Neural cell (in vitro differentiated cells): ENCODE data around the gene MMP24OS. TPM values are rescaled to one million over a fixed set of nuclear protein-coding genes. Genes with fewer than 3 reads are reported as not detected.

Source experiments
- H2AFZ ChIP-seq: fragments of 200-600, 300-800 bp; sonication (generic), shearing (Covaris generic); 2 replicates; pipeline ENCODE4 v1.6.0; 2014; ENCODE audit warnings: low read depth, mild to moderate bottlenecking, antibody characterized with exemption, low read length, moderate library complexity
- H3F3A ChIP-seq: fragments of 200-600 bp; shearing (Covaris generic); 2 replicates; pipeline ENCODE4 v1.6.1; 2016; ENCODE audit warnings: mild to moderate bottlenecking, moderate library complexity, mixed read lengths, antibody characterized with exemption, low read length; ENCODE audit not compliant: insufficient read depth, poor library complexity, severe bottlenecking
- H3K27ac ChIP-seq: fragments of 200-600, 300-800 bp; sonication (generic), shearing (Covaris generic); 2 replicates; pipeline ENCODE4 v1.5.1; 2014; ENCODE audit warnings: mild to moderate bottlenecking, low read length, moderate library complexity
- H3K27me3 ChIP-seq: fragments of 300-800, 200-600 bp; sonication (generic), shearing (Covaris generic); 2 replicates; pipeline ENCODE4 v1.6.0; 2014; ENCODE audit warnings: mild to moderate bottlenecking, low read depth, low read length, moderate library complexity; ENCODE audit not compliant: insufficient read depth
- H3K36me3 ChIP-seq: fragments of 300-800, 200-600 bp; sonication (generic), shearing (Covaris generic); 2 replicates; pipeline ENCODE4 v1.5.1; 2014; ENCODE audit warnings: mild to moderate bottlenecking, antibody characterized with exemption, low read length, moderate library complexity; ENCODE audit not compliant: insufficient read depth
- H3K4me2 ChIP-seq: fragments of 300-800, 200-600 bp; sonication (generic), shearing (Covaris generic); 2 replicates; pipeline ENCODE4 v1.6.0; 2014; ENCODE audit warnings: mild to moderate bottlenecking, low read length
- H3K4me3 ChIP-seq: fragments of 300-800, 200-600 bp; sonication (generic), shearing (Covaris generic); 2 replicates; pipeline ENCODE4 v1.5.1; 2014; ENCODE audit warnings: mild to moderate bottlenecking, low read length, moderate library complexity
- H3K79me2 ChIP-seq: fragments of 200-600 bp; shearing (Covaris generic); replicated peaks from 2 replicates; pipeline ENCODE4 v1.6.0; 2014; ENCODE audit warnings: mild to moderate bottlenecking, low read length, moderate library complexity; ENCODE audit not compliant: insufficient read depth
- H3K9ac ChIP-seq: fragments of 300-800, 200-600 bp; sonication (generic), shearing (Covaris generic); 2 replicates; pipeline ENCODE4 v1.6.1; 2016; ENCODE audit warnings: mild to moderate bottlenecking, low read length, mixed read lengths
- H3K9me2 ChIP-seq: fragments of 200-600 bp; shearing (Covaris generic); 2 replicates; pipeline ENCODE4 v1.6.1; 2016; ENCODE audit warnings: mild to moderate bottlenecking, low read length, mixed read lengths; ENCODE audit not compliant: insufficient read depth
- H3K9me3 ChIP-seq: fragments of 200-600, 300-800 bp; sonication (generic), shearing (Covaris generic); 2 replicates; pipeline ENCODE4 v1.6.1; 2016; ENCODE audit warnings: mild to moderate bottlenecking, mixed run types, low read length, moderate library complexity, mixed read lengths
- H4K20me1 ChIP-seq: fragments of 200-600 bp; shearing (Covaris generic); 2 replicates; pipeline ENCODE4 v1.6.1; 2016; ENCODE audit warnings: mild to moderate bottlenecking, mixed run types; ENCODE audit not compliant: insufficient read depth
- EP300 ChIP-seq: fragments of 450-650 bp; conservative IDR thresholded peaks from 2 replicates; pipeline ENCODE4 v1.6.1; 2014; ENCODE audit warnings: antibody characterized with exemption, mild to moderate bottlenecking, moderate library complexity; ENCODE audit not compliant: poor library complexity, severe bottlenecking
- EZH2 ChIP-seq: fragments of 200-600, 300-800 bp; shearing (Covaris generic), sonication (generic); IDR thresholded peaks from 2 replicates; pipeline ENCODE4 v1.6.1; 2014; ENCODE audit warnings: antibody characterized with exemption, low read length, borderline replicate concordance, mild to moderate bottlenecking; ENCODE audit not compliant: insufficient read depth, poor library complexity, severe bottlenecking
- MXI1 ChIP-seq: fragments of 450-650 bp; conservative IDR thresholded peaks from 2 replicates; pipeline ENCODE4 v1.6.1; 2014; ENCODE audit warnings: antibody characterized with exemption, mild to moderate bottlenecking; ENCODE audit not compliant: poor library complexity, severe bottlenecking
- POLR2AphosphoS5 ChIP-seq: IDR thresholded peaks from 2 replicates; pipeline ENCODE4 v1.6.1; 2012
- RAD21 ChIP-seq: fragments of 450-650 bp; conservative IDR thresholded peaks from 2 replicates; pipeline ENCODE4 v1.6.1; 2014; ENCODE audit warnings: antibody characterized with exemption, mild to moderate bottlenecking, moderate library complexity
- REST ChIP-seq: IDR thresholded peaks from 2 replicates; pipeline ENCODE4 v1.6.1; 2012; ENCODE audit warnings: borderline replicate concordance
- SMC3 ChIP-seq: fragments of 450-650 bp; conservative IDR thresholded peaks from 2 replicates; pipeline ENCODE4 v1.6.1; 2014; ENCODE audit warnings: antibody characterized with exemption, mild to moderate bottlenecking, moderate library complexity; ENCODE audit not compliant: poor library complexity
- TAF1 ChIP-seq: IDR thresholded peaks from 2 replicates; pipeline ENCODE4 v1.6.1; 2012; ENCODE audit warnings: low read depth
- polyA plus RNA-seq: library from polyadenylated mRNA; depleted of rRNA; stranded (reverse); fragments of >200 nt; gene quantifications from 2 replicates; pipeline ENCODE4 v1.2.3, GENCODE V29; 2014
- TF ChIP-seq, protein P1 (sequence below): fragments of 450-650 bp; IDR thresholded peaks from 2 replicates; pipeline ENCODE4 v1.5.1; 2014; ENCODE audit warnings: antibody characterized with exemption, mild to moderate bottlenecking, moderate library complexity; ENCODE audit not compliant: poor library complexity, severe bottlenecking

MMP24OS gene
- polyA plus RNA-seq, 1 donor from 2014 or later, result 7.7 TPM

- no peak overlapping the region for H3K9ac ChIP-seq
Measured at GRCh38 chr20:35300469-35301262, 22.7 kb upstream of the MMP24OS start.

DNA sequence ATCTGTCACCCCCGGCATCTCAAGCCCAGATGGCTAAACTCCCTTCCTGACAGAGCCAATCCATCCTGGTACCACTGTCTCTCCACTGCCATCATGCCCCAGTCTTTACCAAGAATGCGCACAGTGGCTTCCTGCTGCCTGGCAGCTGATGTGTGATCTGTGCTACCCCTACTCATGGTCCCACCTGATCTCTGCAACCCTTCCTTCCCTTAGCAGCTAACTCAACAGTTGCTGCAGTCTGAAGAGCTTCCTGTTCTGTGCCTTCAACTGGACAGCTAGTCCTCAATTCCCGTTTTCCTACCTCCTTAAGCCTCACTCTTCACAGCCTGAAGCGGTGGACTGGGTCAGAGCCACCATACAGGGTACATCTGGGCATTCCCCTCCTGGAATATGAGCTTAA lies 21.9 kb upstream of the MMP24OS start:
- Histone ChIP-seq H2AFZ (no peak overlapping the region), H3K27me3 (no peaks in the 10 kb centered on the region), H3K27ac (no peak overlapping the region), H4K20me1 (no peaks in the 10 kb centered on the region), H3K9me3 (no peaks in the 10 kb centered on the region), H3K36me3 (no peaks in the 10 kb centered on the region), H3K4me2 (no peak overlapping the region), H3F3A (no peaks in the 10 kb centered on the region), H3K9ac (no peak overlapping the region), H3K9me2 (no peaks in the 10 kb centered on the region), H3K4me3 (no peak overlapping the region), H3K79me2 (no peaks in the 10 kb centered on the region)
- TF ChIP-seq EZH2 (no peak), EP300 (no peak), SMC3 (no peak), REST (no peak), POLR2AphosphoS5 (no peak), RAD21 (no peak), MXI1 (no peak), TAF1 (no peak)
- TF ChIP-seq, protein P1, sequence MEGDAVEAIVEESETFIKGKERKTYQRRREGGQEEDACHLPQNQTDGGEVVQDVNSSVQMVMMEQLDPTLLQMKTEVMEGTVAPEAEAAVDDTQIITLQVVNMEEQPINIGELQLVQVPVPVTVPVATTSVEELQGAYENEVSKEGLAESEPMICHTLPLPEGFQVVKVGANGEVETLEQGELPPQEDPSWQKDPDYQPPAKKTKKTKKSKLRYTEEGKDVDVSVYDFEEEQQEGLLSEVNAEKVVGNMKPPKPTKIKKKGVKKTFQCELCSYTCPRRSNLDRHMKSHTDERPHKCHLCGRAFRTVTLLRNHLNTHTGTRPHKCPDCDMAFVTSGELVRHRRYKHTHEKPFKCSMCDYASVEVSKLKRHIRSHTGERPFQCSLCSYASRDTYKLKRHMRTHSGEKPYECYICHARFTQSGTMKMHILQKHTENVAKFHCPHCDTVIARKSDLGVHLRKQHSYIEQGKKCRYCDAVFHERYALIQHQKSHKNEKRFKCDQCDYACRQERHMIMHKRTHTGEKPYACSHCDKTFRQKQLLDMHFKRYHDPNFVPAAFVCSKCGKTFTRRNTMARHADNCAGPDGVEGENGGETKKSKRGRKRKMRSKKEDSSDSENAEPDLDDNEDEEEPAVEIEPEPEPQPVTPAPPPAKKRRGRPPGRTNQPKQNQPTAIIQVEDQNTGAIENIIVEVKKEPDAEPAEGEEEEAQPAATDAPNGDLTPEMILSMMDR, result no peak

More at GRCh38 chr20:35300469-35301262, 22.7 kb upstream of the MMP24OS start:
- Histone ChIP-seq H3K27me3 (no peaks in the 10 kb centered on the region), H3K9me3 (no peaks in the 10 kb centered on the region), H3K36me3 (no peaks in the 10 kb centered on the region), H3K79me2 (no peaks in the 10 kb centered on the region), H4K20me1 (no peaks in the 10 kb centered on the region), H3F3A (no peaks in the 10 kb centered on the region), H3K9me2 (no peaks in the 10 kb centered on the region), H3K4me2 (no peak overlapping the region), H2AFZ (no peak overlapping the region), H3K27ac (no peak overlapping the region), H3K4me3 (no peak overlapping the region)
- no peak for TF ChIP-seq RAD21
- TF ChIP-seq REST, result no peak
- TF ChIP-seq SMC3, result no peak
